ENCODE data around the gene GH1. TPM values are rescaled to one million over a fixed set of nuclear protein-coding genes. Genes with fewer than 3 reads are reported as not detected.
A peak's percentile ranks its signal among the peaks of the same experiment; 100 is the strongest.
"Not testable (repeated sequence)": the region's sequence is repeated elsewhere in the genome, so short reads cannot be mapped to it uniquely, and the experiment has no call there.

GH1 gene
- not detected in 2 replicates for total RNA-seq (2014; rRNA removed)
- polyA plus RNA-seq (2012), result not detected

DNA sequence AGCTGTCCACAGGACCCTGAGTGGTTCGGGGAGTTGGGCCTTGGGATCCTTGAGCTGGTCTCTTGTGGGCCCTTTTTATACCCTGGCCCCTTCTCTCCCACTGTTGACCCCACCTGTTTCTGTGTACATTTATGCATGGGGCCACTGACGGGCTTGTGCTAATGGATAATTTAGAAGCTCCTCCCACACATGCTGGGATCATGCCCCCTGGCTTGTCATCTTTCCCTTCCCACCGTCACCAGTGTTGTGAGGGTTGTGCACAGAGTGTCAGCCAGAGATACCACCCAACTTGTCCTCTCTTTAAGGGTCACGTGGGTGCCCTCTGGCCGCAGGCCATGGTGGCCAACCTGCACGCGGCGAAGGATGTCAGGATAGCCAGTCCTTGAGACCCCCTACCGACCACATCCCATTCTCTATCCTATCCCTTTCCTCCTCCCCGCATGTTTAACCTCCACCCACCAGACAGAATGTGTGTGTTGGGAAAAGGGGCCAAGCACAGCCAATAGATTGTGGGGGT is at the start of gene GH1:
Gene GH1 (minus strand): TSS at position 51 of the 517 bp plus-strand sequence. CDS start 63 bp downstream, outside the sequence.
- DNase-seq (ENCODE audit: low read depth), result not testable (repeated sequence)

DNA sequence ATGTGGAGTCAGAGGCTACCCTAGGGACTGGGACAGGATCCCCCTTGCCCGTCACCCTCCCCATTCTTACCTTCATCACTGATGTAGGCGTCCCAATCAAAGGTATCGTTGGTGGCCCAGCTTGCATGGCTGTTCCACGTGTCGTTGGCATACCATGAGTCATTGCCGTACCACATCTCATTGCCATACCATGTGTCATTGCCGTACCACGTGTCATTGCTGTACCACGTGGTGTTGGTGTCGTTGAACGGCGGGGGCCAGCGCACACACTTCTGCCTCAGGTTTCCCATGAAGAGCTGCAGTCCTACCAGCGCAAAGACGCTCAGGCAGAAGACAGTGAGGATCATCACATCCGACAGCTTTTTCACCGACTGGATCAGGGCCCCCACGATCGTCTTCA is 49.3 kb upstream of the GH1 start:
- DNase-seq (ENCODE audit: low read depth), result no peak

DNA sequence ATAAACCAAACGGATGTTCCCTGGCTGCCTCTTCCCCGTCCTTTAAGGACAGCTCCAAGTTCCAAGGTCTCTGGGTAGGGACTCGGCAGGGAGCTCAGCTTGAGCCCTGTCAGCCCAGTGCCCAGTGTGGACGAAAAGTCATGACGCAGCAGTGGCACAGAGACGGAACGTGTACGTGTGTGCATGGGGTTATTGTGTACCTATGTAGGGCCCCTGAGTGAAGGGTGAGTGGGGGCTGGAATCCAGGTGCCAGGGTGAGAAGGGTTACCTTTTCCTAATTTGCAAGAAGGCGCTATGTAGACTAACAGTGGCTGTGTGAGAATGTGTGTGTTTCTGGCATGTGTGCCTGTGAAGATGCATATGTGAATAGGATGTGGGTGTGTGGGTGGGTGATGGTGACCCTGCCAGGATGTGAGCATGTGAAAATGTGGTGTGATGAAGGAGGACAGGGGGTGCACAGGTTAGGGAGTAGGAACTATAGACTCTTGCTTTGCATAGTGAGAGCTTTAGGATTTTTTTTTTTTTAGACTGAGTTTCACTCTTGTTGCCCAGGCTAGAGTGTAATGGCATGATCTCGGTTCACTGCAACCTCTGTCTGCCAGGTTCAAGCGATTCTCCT is 48.1 kb upstream of the GH1 start:
- no peak for DNase-seq (ENCODE audit: low read depth)

DNA sequence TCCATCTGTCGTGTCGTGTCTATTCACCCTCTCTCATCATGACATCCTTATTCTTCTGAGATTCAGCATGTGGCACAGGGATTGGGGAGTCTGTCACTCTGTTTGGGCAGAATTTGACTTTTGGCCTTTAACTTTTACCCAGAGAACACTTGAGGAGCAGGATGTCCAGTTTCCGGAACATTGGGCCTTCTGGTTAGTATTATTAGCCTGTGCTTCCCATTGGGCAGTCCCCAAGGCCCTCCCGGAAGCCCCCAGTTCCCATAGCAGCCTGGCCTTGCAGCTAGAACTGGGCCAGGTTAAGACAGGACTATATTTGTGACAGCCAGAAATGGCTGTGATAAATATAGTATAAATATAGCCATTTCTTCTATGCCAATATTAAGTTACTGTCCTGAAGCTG is 44.5 kb upstream of the GH1 start:
- no peak for DNase-seq (ENCODE audit: low read depth)

DNA sequence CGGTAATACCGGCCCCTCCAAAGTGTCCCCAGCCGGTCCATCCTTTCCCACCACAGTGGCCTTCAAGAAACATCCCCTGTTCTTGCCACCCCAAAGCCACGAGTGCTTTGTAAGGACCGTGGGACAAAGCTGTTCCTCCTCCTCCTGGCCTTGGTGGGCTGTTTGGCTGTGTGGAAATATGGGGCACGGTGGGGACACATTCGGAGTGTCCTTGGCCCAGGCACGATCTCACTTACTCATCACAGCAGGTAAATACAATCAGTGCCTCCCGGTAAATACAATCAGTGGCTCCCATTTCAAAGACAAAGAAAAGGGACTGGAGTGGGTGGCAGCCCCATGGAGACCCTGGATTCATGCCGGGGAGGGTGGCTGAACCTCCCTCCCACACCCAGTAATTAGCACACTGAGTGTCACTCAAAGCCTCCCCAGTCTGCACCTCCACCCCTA is 43.7 kb upstream of the GH1 start:
- DNase-seq (ENCODE audit: low read depth), result no peak

DNA sequence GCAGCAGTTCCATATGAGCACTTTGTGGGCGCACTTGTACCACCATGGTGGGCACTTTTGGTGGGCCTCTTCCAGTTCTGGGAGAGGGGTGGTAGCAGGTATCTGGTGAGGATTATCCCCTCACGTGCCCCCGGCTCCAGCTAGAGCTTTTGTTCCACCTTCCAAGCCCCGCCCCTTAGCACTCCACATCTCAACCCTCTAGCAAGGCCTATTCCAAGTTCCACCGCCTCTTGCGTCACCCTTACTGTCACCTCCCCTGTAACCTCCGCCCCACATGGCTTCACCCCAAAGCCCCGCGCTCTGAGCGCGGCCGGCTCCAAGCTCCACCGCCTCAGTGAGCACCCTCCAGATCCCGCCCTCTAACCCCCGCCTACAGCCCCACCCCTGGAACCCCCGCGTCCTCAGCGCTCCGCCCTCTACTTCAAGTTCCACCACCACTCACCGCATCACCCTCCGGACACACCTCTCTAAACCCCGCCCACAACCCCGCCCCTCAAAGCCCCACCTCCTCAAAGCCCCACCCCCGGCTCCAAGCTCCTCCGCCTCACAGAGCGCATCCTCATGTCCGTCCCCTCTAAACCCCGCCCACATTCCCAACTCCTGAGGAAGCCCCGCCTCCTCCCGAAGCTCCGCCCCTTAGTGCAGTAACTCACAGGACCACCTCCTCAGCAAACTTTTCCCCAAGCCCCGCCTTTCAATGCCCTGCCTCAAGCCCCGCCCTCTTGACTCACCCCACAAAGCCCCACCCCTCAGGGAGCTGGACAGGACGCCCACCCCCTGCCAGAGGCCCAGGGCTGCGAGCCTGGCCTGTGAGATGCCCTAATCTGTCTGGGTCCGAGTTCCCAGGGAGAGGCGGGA is 42.9 kb upstream of the GH1 start:
- peak; percentile 29 for DNase-seq (ENCODE audit: low read depth)

DNA sequence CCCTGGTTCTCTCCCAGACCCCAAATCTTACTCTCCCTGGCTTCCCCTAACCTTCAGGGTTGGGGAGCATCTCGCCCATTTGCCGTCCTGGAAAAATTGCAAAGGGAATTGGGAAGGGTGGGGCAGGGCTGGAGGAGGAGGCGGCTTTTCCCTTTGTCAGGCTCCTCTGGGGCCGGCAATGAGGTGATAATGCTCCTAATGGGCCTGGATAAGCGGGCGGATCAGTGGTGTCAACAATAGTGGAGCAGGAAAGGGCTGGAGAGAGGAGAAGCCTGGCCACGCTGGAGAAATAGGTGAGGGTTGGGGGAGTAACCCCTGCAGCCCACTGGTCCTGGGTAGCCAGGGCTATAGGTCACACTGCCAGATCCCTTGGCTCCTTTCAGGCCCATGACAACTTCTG is 41.8 kb upstream of the GH1 start:
- DNase-seq (ENCODE audit: low read depth), result no peak

DNA sequence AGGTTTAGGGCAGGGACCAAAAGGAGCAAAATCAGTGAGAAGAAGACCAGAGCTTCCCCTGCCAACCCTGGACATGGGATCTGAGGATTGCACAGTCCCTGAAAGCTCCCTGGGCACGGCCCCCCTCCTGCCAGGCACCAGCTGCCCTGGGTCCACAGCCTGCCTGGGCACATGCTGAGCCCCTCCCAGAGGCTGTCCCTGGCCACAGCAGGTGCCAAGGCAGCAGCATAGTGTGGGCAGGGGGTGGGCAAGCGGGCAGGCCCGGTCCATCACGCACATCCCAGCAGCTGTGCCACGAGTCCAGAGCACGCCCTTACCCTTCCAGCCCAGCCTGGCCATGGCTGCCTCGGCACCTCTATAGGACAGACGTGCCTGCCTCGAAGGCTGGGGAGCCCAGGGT is 41.4 kb upstream of the GH1 start:
- DNase-seq (ENCODE audit: low read depth), result peak; percentile 20

DNA sequence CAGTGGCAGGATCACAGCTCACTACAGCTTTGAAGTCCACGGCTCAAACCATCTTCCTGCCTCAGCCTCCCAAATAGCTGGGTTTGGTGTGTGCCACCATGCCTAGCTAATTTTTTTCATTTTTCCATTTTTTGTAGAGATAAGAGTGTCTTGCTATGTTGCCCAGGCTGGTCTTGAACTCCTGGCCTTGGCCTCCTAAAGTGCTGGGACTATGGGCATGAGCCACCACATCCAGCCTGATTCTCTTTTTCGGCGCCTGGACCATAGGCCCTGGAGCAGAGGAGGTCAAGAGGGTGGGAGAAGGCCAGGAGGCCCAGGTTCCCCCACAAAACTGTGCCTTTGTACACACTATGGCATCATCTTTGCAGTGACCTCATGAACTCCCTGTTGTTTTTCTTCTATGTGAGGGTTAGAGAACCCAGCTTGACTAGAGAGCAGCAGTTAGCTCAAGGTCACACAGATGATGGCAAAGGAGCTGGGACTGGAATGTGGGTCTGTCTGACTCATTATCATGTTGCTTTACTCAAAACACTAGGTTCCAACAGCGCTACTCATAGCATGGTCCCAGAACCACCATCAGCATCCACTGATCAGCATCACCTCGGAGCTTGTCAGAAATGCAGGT is 37.8 kb upstream of the GH1 start:
- peak; percentile 36 for DNase-seq (ENCODE audit: low read depth)

DNA sequence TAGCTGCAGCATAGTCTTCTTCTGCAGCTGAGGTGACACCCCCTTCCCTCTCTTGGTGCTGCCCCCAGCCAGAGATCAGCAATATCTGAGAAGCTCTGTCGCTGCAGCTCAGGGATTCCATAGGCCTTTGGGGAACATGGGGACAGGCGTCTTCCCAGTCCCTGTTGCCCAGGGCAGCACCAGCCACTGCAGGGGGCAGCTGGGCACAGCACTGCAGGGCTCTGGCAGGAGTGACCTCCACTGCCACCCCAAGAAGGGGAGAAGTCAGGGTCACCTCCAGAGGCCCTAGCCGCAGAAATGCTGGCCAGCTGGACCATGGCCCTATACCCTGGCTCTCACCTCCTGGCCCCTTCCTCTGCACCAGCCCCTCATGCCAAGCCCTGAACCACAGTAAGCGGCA is 37.2 kb upstream of the GH1 start:
- DNase-seq (ENCODE audit: low read depth), result no peak

DNA sequence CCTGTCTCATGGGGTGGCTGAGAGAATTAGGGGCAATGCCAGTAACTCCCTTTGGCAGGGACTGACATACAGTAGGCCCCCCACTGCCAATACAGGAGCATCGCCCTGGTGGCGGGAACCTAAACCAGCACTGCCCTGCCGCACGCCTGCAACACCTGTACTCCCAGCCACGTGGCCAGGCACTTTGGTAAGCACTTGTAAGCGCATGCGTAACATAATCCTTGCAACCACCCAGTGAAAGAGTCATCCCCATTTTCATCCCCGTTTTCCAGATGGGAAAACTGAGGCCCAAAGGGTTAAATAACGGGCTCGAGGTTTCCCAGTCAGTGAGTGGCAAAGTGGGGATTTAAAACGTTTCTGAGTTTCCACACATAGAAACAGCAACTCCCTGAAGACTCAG is 36.6 kb upstream of the GH1 start:
- DNase-seq (ENCODE audit: low read depth), result no peak

DNA sequence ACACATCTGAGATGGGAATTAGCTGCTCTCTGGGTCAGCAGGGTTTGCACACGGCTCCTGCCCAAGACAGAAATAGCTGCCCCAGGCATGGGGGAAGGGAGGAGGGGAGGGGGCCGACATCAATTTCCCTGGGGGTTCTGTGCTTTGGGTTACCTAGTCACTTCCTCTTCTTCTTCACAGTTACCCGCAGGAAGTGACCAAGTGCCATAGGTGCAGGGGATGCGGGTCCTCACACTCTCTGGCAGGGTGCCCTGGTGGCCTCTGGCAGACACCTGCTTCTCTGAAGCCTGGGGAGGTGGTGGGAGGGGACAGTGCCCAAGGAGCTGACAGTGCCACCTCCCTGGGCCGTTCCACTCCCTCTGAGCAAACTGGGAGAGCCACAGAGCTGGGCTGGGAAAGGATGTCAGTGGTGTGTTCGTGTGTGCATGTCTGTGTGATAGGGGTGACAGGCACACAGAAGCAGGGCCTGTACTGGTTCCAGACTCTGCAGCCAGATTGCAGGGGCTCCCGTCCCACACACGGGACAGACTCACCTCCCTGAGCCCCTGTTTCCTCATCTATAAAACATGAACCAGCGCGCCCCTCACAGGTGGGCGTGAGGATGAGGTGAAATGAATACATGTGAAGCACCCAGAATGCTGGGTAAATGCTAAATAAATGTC is 35.9 kb upstream of the GH1 start:
- DNase-seq (ENCODE audit: low read depth), result no peak

DNA sequence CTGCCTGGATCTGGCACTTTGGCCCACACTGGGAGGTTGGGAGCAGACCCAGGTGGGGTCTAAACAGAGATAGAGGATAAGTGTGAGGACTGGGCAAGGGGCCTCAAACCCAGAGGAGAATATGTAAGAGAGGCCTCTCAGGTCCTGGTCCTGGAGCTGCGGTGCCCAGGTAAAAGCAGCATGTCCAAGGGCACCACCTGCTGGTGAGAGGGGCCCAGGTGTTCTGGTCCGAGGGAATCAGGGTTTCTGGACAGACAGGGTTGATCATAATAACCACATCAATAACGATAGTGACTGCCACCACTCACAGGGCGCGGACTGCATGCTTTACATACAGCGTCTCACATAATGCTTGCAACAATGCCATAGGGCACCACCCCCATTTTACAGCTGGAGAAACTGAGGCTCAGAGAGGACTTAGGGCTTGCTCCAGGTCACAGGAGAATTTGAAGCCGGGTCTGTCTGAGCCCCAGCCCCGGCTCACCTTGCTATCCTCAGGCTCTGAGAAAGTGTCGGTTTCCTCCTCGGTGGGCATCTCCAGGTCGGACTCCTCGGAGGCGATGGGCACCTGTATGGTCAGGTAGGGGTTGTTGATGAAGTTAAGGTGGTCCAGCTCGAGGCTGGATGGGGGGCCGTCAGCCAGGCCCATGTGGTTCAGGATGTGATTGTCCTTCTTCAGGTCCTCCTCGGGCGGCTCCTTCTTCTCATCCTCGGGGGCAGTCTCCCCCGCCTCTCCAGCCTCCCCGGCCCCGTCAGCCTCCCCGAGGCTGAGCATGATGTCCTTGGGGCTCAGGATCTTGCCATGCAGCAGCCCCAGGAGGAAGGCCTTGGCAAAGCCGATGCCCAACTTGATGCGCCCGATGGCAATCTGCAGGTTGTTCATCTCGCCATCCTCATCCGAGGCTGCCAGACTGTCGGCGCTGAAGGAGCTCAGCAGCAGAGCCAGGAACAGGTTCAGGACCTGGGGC is 32.6 kb upstream of the GH1 start:
- DNase-seq (ENCODE audit: low read depth), result no peak

DNA sequence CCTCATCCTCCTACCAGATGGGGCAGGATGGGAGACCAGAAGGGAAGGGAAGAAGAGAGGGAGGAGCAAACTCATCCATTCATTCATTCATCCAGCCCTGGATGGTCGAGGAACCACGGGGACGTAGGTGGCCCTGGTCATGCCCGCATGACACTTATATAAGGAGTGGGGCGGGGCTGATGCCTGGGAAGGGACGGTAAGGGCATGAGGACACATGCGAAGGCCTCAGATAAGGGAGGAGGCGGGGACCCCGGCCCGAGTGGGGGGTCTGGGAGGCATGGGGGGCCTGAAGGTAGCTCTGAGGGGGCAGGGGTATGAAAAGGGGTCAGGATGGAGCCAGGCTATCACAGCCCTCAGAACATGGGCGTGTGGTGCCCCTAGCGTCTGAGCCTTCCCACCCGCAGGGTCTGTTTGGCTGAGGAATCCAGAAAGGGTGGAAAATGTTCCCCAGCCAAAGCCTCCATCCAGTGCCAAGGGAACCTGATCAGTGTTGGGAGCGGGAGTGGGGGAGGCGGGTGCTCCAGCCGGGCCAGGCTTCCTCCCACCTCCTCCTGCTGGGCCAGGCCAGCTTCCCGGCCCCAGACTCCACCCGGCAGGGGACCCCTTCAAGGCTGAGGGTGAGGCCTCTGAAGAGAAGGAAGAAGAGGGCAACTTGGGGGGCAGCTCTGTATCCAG is 31.1 kb upstream of the GH1 start:
- no peak for DNase-seq (ENCODE audit: low read depth)

DNA sequence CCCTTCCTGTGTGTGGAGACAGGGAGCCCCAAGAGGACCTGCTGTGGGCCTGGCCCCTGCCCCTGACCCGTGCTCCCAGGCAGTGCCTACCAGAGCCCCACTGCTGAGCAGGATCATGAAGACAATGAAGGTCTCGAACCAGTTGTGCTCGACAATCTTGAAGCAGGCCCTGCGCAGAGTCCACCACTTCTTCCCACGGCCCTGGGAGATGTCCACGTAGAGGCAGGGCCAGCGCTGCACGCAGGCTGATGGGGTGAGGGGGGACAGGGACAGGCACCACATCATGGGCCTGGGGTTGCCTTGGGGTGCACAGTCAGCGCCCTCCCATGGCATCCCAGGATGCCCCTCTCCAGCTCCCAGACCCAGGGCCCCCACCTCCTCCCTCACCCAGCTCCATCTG is 29.9 kb upstream of the GH1 start:
- no peak for DNase-seq (ENCODE audit: low read depth)

DNA sequence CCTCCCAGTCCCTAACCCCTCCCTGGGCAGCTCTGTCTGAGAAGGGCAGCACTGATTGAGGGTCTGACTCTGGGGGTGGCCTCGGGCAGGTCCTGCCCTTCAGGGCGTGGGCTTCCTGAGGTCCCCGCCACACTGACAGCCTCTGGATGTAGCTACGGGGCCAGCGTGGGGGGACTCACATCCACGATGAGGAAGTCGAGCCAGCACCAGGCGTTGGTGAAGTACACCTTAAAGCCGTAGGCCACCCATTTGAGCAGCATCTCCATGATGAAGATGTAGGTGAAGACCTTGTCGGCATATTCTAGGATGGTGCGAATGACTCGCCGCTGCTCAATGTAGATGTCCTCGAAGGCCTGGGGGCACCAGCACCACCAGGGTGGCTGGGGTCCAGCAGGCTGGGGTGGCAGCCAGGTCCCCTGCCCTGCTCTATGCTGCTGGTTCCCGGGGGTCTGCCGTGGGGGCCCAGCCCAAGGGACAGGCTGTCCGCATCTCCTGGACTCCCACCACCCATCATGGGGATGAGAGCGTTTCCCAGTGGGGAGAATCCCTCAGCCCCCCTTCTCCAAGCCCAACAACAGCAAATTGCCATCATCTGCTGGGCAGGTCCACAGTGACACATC is 29.2 kb upstream of the GH1 start:
- DNase-seq (ENCODE audit: low read depth), result no peak

DNA sequence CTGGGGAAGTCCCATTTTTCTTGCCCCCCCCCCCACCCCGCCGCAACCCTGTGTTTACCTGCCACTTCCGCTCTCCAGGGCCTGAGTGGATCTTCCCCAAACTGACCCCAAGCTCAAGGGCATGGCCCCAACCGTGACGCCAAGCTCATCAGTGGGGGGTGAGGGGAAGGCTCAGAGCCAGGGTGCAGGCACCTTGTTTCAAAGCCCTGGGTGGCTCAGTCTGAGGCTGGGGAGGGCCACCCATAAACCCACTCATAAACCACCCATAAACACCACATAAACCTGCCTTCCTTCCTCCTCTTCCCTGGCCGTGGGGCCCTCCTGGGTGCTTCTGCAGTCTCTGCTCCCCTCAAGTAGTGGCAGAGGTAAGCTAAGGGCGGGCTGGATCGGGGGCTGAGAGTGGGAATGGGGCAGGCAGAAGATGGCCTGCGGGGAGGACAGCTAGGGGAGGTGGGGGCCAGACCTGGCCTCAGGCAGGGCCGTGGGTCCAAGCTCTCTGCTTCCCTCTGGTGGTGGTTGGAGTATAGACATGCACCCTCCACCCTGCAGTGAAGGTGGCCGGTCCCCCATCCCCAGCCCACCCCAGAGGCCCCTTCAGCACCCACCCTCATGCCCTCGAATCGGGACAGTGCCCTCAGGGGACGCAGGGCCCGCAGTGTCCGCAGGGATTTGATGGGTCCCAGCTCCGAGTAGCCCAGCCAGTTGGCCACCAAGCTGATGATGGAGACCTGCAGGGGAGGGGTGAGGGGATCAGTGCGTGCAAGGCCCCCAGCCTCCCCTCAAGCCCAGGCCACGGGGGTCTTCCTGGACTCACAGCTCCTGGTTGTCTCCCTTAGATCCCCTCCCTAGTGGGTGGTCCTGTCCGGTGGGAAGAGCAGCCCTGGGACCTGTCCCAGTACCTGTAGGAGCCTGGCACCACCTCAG is 28.1 kb upstream of the GH1 start:
- no peak for DNase-seq (ENCODE audit: low read depth)

DNA sequence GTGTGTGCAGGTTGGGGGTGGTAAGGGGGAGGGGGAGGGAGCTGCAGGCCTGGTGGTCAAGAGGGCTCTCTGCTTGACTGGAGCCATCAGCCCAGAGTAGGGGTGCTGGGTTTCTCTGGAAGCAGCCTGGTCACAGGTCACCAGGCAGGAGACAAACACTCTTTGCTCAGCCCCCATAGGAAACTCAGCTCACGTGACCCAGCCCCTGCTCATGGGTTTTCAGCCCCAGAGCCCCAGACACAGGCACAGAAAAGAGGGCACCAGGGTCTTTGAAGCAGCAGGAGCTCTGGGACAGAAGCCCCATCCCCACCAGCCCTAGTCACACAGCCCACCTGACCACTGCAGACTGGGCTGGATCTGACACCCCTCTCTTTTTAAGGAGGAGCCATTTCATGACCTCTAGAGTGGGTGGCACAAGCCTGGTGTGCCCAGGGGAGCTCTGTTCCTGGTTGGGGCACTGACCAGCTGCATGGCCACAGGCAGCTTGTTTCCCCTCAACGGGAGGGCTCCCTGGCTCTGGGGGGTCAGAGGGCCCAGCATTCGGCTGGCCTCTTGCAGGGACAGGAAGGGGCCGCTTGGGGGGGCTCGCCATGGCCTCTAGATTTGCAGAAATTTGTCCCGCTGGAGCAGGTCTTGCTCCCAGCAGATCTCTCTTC is 27.3 kb upstream of the GH1 start:
- DNase-seq (ENCODE audit: low read depth), result no peak

All from LHCN-M2 (cell line).